Measurements from ENCODE around the gene TNNC1. TPM values are rescaled to one million over a fixed set of nuclear protein-coding genes. Genes with fewer than 3 reads are reported as not detected.

TNNC1 gene
- total RNA-seq, 1 experiment from 2014 or later = 5.6 TPM

DNA sequence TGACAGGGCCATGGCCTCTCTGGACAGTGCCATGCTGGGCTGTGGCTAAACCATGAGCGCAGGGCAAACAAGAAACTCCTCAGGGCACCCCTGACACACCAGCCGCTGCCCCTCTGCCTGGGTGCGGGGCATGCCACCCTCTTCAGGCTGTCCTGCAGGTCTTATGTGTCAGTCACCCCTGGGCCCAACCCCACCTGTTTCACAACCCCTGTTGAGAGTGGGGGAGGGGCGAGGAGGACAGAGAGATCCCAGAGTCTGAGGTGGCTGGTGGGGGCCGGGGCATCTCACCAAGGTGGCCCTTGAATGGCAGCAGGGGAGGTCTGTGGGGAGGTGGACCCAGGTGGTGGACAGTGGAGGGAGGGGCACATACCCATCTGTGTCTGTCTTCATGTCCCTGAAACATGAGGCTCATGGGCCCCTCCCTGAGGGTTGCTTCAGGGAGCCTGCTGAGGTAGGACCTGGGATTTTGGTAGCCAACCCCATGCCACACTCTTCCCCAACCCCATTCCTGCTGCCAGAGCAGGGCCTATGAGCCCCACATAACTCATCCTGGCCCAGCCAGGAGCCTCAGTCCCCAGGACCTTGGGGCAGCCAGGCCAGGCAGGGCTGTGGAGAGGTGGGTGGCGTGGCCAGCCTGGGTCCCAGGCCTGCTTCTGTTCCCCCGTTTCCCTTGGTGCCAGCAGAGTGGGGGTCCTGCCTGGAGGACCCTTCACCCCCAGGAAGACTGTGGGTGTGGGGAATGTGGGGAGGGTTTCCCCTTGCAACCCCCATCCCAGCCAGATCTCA lies 39.6 kb upstream of the TNNC1 start (continued):
- TF ChIP-seq, protein P1, sequence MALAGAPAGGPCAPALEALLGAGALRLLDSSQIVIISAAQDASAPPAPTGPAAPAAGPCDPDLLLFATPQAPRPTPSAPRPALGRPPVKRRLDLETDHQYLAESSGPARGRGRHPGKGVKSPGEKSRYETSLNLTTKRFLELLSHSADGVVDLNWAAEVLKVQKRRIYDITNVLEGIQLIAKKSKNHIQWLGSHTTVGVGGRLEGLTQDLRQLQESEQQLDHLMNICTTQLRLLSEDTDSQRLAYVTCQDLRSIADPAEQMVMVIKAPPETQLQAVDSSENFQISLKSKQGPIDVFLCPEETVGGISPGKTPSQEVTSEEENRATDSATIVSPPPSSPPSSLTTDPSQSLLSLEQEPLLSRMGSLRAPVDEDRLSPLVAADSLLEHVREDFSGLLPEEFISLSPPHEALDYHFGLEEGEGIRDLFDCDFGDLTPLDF (CRISPR knock-in tag; IDR thresholded peaks at IDR 0.05) = no peak

DNA sequence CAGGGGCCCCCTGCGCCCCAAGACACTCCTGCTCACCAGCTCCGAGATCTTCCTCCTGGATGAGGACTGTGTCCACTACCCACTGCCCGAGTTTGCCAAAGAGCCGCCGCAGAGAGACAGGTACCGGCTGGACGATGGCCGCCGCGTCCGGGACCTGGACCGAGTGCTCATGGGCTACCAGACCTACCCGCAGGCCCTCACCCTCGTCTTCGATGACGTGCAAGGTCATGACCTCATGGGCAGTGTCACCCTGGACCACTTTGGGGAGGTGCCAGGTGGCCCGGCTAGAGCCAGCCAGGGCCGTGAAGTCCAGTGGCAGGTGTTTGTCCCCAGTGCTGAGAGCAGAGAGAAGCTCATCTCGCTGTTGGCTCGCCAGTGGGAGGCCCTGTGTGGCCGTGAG lies 38.2 kb upstream of the TNNC1 start:
- ATAC-seq = no peak

DNA sequence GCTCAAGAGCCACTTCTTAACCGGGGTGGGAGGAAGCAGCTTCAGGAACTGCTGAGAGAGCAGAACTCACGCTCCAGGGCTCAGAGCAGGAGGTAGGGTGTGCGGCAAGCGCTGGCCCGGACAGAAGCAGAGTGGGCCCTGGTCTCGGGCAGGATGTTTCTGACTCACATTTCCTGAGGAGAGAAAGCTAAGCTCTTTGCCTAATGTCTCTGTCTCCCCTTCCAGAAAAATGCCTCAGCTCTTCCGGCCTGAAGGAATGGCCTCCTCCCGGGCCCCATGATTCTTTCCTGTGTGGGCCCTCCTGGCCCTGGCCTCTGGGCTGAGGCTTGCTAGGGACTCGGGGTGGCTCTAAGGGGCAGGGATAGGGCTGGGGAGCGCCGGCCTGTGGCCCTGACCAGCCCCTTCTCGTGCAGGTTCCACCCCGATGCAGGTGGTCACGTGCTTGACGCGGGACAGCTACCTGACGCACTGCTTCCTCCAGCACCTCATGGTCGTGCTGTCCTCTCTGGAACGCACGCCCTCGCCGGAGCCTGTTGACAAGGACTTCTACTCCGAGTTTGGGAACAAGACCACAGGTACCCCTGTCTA lies 37.2 kb upstream of the TNNC1 start:
- no peak for DNase-seq (ENCODE audit: low spot score)
- no peak for ATAC-seq
- no peaks in the 10 kb centered on the region for H3K9me3 Mint-ChIP-seq
- H3K36me3 Mint-ChIP-seq = peaks cover 20% of the 10 kb centered on the region
- no peak overlapping the region for H3K27ac Mint-ChIP-seq
- no peak overlapping the region for H3K4me3 Mint-ChIP-seq
- POLR2A ChIA-PET = no interaction called here
- CTCF ChIA-PET = interaction anchor here (1.4 to 3.6 kb wide), 2 partner anchors 9 to 19 kb away, joined by 5 to 10 read pairs; no protein-coding TSS in a partner anchor
- no peaks in the 10 kb centered on the region for H3K27me3 Mint-ChIP-seq (ENCODE audit: low read depth)
- H3K4me1 Mint-ChIP-seq = no peaks in the 10 kb centered on the region
- TF ChIP-seq, protein P2, sequence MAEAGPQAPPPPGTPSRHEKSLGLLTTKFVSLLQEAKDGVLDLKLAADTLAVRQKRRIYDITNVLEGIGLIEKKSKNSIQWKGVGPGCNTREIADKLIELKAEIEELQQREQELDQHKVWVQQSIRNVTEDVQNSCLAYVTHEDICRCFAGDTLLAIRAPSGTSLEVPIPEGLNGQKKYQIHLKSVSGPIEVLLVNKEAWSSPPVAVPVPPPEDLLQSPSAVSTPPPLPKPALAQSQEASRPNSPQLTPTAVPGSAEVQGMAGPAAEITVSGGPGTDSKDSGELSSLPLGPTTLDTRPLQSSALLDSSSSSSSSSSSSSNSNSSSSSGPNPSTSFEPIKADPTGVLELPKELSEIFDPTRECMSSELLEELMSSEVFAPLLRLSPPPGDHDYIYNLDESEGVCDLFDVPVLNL (CRISPR knock-in tag; IDR thresholded peaks at IDR 0.05; ENCODE audit: borderline replicate concordance, low read depth) = no peak
- TF ChIP-seq CREB1 (CRISPR knock-in tag; IDR thresholded peaks at IDR 0.05) (no peak), ZNF263 (CRISPR knock-in tag; IDR thresholded peaks at IDR 0.05; ENCODE audit: low read depth) (no peak), ZBTB21 (CRISPR knock-in tag; IDR thresholded peaks at IDR 0.05; ENCODE audit: borderline replicate concordance) (no peak), ZNF219 (CRISPR knock-in tag; IDR thresholded peaks at IDR 0.05; ENCODE audit: borderline replicate concordance) (no peak), OVOL2 (CRISPR knock-in tag; IDR thresholded peaks at IDR 0.05; ENCODE audit: borderline replicate concordance) (no peak), NFYB (CRISPR knock-in tag; conservative IDR thresholded peaks at IDR 0.05; ENCODE audit: low read depth) (no peak)
- TF ChIP-seq, protein P3, sequence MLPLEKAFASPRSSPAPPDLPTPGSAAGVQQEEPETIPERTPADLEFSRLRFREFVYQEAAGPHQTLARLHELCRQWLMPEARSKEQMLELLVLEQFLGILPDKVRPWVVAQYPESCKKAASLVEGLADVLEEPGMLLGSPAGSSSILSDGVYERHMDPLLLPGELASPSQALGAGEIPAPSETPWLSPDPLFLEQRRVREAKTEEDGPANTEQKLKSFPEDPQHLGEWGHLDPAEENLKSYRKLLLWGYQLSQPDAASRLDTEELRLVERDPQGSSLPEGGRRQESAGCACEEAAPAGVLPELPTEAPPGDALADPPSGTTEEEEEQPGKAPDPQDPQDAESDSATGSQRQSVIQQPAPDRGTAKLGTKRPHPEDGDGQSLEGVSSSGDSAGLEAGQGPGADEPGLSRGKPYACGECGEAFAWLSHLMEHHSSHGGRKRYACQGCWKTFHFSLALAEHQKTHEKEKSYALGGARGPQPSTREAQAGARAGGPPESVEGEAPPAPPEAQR (CRISPR knock-in tag; IDR thresholded peaks at IDR 0.05) = no peak

More for the DNA sequence above, 38.2 kb upstream of the TNNC1 start:
- Mint-ChIP-seq H3K27ac (no peak overlapping the region), H3K27me3 (ENCODE audit: low read depth) (no peaks in the 10 kb centered on the region), H3K4me1 (no peaks in the 10 kb centered on the region), H3K36me3 (peaks cover 20% of the 10 kb centered on the region), H3K9me3 (no peaks in the 10 kb centered on the region), H3K4me3 (no peak overlapping the region)
- no peak for DNase-seq (ENCODE audit: low spot score)
- ChIA-PET POLR2A (no interaction called here), CTCF (interaction anchor here (0.5 to 1.2 kb wide), 2 partner anchors 10 to 191 kb away, joined by 3 read pairs; no protein-coding TSS in a partner anchor)
- TF ChIP-seq ZBTB21 (CRISPR knock-in tag; IDR thresholded peaks at IDR 0.05; ENCODE audit: borderline replicate concordance) (no peak), CREB1 (CRISPR knock-in tag; IDR thresholded peaks at IDR 0.05) (no peak), RORB (CRISPR knock-in tag; IDR thresholded peaks at IDR 0.05) (no peak), SMAD4 (CRISPR knock-in tag; IDR thresholded peaks at IDR 0.05) (no peak), ZNF416 (CRISPR knock-in tag; IDR thresholded peaks at IDR 0.05) (no peak), FOXJ3 (CRISPR knock-in tag; IDR thresholded peaks at IDR 0.05; ENCODE audit: borderline replicate concordance) (no peak)
- TF ChIP-seq, protein P4, sequence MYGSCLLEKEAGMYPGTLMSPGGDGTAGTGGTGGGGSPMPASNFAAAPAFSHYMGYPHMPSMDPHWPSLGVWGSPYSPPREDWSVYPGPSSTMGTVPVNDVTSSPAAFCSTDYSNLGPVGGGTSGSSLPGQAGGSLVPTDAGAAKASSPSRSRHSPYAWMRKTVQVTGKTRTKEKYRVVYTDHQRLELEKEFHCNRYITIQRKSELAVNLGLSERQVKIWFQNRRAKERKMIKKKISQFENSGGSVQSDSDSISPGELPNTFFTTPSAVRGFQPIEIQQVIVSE (CRISPR knock-in tag; IDR thresholded peaks at IDR 0.05; ENCODE audit: borderline replicate concordance) = no peak
- TF ChIP-seq, protein P5, sequence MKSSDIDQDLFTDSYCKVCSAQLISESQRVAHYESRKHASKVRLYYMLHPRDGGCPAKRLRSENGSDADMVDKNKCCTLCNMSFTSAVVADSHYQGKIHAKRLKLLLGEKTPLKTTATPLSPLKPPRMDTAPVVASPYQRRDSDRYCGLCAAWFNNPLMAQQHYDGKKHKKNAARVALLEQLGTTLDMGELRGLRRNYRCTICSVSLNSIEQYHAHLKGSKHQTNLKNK (CRISPR knock-in tag; IDR thresholded peaks at IDR 0.05) = no peak
- TF ChIP-seq, protein P6, sequence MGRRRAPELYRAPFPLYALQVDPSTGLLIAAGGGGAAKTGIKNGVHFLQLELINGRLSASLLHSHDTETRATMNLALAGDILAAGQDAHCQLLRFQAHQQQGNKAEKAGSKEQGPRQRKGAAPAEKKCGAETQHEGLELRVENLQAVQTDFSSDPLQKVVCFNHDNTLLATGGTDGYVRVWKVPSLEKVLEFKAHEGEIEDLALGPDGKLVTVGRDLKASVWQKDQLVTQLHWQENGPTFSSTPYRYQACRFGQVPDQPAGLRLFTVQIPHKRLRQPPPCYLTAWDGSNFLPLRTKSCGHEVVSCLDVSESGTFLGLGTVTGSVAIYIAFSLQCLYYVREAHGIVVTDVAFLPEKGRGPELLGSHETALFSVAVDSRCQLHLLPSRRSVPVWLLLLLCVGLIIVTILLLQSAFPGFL (CRISPR knock-in tag; IDR thresholded peaks at IDR 0.05; ENCODE audit: borderline replicate concordance) = no peak
- TF ChIP-seq, protein P7, sequence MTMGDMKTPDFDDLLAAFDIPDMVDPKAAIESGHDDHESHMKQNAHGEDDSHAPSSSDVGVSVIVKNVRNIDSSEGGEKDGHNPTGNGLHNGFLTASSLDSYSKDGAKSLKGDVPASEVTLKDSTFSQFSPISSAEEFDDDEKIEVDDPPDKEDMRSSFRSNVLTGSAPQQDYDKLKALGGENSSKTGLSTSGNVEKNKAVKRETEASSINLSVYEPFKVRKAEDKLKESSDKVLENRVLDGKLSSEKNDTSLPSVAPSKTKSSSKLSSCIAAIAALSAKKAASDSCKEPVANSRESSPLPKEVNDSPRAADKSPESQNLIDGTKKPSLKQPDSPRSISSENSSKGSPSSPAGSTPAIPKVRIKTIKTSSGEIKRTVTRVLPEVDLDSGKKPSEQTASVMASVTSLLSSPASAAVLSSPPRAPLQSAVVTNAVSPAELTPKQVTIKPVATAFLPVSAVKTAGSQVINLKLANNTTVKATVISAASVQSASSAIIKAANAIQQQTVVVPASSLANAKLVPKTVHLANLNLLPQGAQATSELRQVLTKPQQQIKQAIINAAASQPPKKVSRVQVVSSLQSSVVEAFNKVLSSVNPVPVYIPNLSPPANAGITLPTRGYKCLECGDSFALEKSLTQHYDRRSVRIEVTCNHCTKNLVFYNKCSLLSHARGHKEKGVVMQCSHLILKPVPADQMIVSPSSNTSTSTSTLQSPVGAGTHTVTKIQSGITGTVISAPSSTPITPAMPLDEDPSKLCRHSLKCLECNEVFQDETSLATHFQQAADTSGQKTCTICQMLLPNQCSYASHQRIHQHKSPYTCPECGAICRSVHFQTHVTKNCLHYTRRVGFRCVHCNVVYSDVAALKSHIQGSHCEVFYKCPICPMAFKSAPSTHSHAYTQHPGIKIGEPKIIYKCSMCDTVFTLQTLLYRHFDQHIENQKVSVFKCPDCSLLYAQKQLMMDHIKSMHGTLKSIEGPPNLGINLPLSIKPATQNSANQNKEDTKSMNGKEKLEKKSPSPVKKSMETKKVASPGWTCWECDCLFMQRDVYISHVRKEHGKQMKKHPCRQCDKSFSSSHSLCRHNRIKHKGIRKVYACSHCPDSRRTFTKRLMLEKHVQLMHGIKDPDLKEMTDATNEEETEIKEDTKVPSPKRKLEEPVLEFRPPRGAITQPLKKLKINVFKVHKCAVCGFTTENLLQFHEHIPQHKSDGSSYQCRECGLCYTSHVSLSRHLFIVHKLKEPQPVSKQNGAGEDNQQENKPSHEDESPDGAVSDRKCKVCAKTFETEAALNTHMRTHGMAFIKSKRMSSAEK (CRISPR knock-in tag; IDR thresholded peaks at IDR 0.05; ENCODE audit: borderline replicate concordance) = no peak

All from WTC11 (cell line).